Measurements from ENCODE around the gene DEGS1.

GRCh38 chr1:224193319-224193966, 10.4 kb downstream of the DEGS1 start:
- TF ChIP-seq CTCF (IDR thresholded peaks at IDR 0.05) = no peak
- TF ChIP-seq POLR2A (IDR thresholded peaks at IDR 0.05) = no peak
- no peak for TF ChIP-seq EP300 (IDR thresholded peaks at IDR 0.05)

All from ovary (tissue), 3 donors.